ENCODE results near the gene VAV2.

VAV2 gene

GRCh38 chr9:134033516-134034214, 41.5 kb upstream of the VAV2 start:
- H3K27ac ChIP-seq (ENCODE audit: low read depth, low read length) = no peak overlapping the region
- no peaks in the 10 kb centered on the region for H3K4me1 ChIP-seq (ENCODE audit: control insufficient read depth, insufficient read depth, low read length, unreplicated experiment)
- no peak overlapping the region for H3K4me3 ChIP-seq (ENCODE audit: low read depth, low read length)
- no peaks in the 10 kb centered on the region for H3K27me3 ChIP-seq (ENCODE audit: insufficient read depth, low read length)
- no peaks in the 10 kb centered on the region for H3K79me2 ChIP-seq (ENCODE audit: control insufficient read depth, insufficient read depth, low read length, unreplicated experiment)
- H3K36me3 ChIP-seq (ENCODE audit: insufficient read depth, low read length) = peaks cover 41% of the 10 kb centered on the region
- H2AFZ ChIP-seq (ENCODE audit: low read length, unreplicated experiment) = no peak overlapping the region

GRCh38 chr9:134032456-134033222, 40.5 kb upstream of the VAV2 start:
- H2AFZ ChIP-seq (ENCODE audit: low read length, unreplicated experiment) = no peak overlapping the region
- H3K27ac ChIP-seq (ENCODE audit: low read depth, low read length) = no peak overlapping the region
- H3K36me3 ChIP-seq (ENCODE audit: insufficient read depth, low read length) = peaks cover 30% of the 10 kb centered on the region
- H3K4me1 ChIP-seq (ENCODE audit: control insufficient read depth, insufficient read depth, low read length, unreplicated experiment) = no peaks in the 10 kb centered on the region
- no peak overlapping the region for H3K4me3 ChIP-seq (ENCODE audit: low read depth, low read length)
- no peaks in the 10 kb centered on the region for H3K27me3 ChIP-seq (ENCODE audit: insufficient read depth, low read length)
- no peaks in the 10 kb centered on the region for H3K79me2 ChIP-seq (ENCODE audit: control insufficient read depth, insufficient read depth, low read length, unreplicated experiment)

GRCh38 chr9:134031783-134032182, 39.7 kb upstream of the VAV2 start:
- H3K4me3 ChIP-seq (ENCODE audit: low read depth, low read length) = no peak overlapping the region
- no peaks in the 10 kb centered on the region for H3K27me3 ChIP-seq (ENCODE audit: insufficient read depth, low read length)
- H3K79me2 ChIP-seq (ENCODE audit: control insufficient read depth, insufficient read depth, low read length, unreplicated experiment) = no peaks in the 10 kb centered on the region
- no peaks in the 10 kb centered on the region for H3K4me1 ChIP-seq (ENCODE audit: control insufficient read depth, insufficient read depth, low read length, unreplicated experiment)
- H3K36me3 ChIP-seq (ENCODE audit: insufficient read depth, low read length) = peaks cover 30% of the 10 kb centered on the region
- H3K27ac ChIP-seq (ENCODE audit: low read depth, low read length) = no peak overlapping the region
- H2AFZ ChIP-seq (ENCODE audit: low read length, unreplicated experiment) = no peak overlapping the region

- peaks cover 26% of the 10 kb centered on the region for H3K36me3 ChIP-seq (ENCODE audit: insufficient read depth, low read length)
- no peak overlapping the region for H3K27ac ChIP-seq (ENCODE audit: low read depth, low read length)
- H2AFZ ChIP-seq (ENCODE audit: low read length, unreplicated experiment) = no peak overlapping the region
- H3K4me1 ChIP-seq (ENCODE audit: control insufficient read depth, insufficient read depth, low read length, unreplicated experiment) = no peaks in the 10 kb centered on the region
- no peaks in the 10 kb centered on the region for H3K27me3 ChIP-seq (ENCODE audit: insufficient read depth, low read length)
- H3K79me2 ChIP-seq (ENCODE audit: control insufficient read depth, insufficient read depth, low read length, unreplicated experiment) = no peaks in the 10 kb centered on the region
- no peak overlapping the region for H3K4me3 ChIP-seq (ENCODE audit: low read depth, low read length)
Measured at GRCh38 chr9:134030821-134031470, 38.8 kb upstream of the VAV2 start.

GRCh38 chr9:134029248-134030226, 37.4 kb upstream of the VAV2 start:
- H3K27ac ChIP-seq (ENCODE audit: low read depth, low read length) = no peak overlapping the region
- H2AFZ ChIP-seq (ENCODE audit: low read length, unreplicated experiment) = no peak overlapping the region
- no peaks in the 10 kb centered on the region for H3K4me1 ChIP-seq (ENCODE audit: control insufficient read depth, insufficient read depth, low read length, unreplicated experiment)
- H3K4me3 ChIP-seq (ENCODE audit: low read depth, low read length) = no peak overlapping the region
- H3K79me2 ChIP-seq (ENCODE audit: control insufficient read depth, insufficient read depth, low read length, unreplicated experiment) = no peaks in the 10 kb centered on the region
- H3K36me3 ChIP-seq (ENCODE audit: insufficient read depth, low read length) = peaks cover 12% of the 10 kb centered on the region
- no peaks in the 10 kb centered on the region for H3K27me3 ChIP-seq (ENCODE audit: insufficient read depth, low read length)

- Histone ChIP-seq H2AFZ (ENCODE audit: low read length, unreplicated experiment) (no peak overlapping the region), H3K27ac (ENCODE audit: low read depth, low read length) (no peak overlapping the region), H3K79me2 (ENCODE audit: control insufficient read depth, insufficient read depth, low read length, unreplicated experiment) (no peaks in the 10 kb centered on the region), H3K4me3 (ENCODE audit: low read depth, low read length) (no peak overlapping the region), H3K36me3 (ENCODE audit: insufficient read depth, low read length) (peaks cover 12% of the 10 kb centered on the region), H3K27me3 (ENCODE audit: insufficient read depth, low read length) (no peaks in the 10 kb centered on the region), H3K4me1 (ENCODE audit: control insufficient read depth, insufficient read depth, low read length, unreplicated experiment) (no peaks in the 10 kb centered on the region)
Measured at GRCh38 chr9:134028575-134029247, 36.6 kb upstream of the VAV2 start.

- no peak overlapping the region for H2AFZ ChIP-seq (ENCODE audit: low read length, unreplicated experiment)
- H3K27ac ChIP-seq (ENCODE audit: low read depth, low read length) = no peak overlapping the region
- H3K27me3 ChIP-seq (ENCODE audit: insufficient read depth, low read length) = no peaks in the 10 kb centered on the region
- peaks cover 6% of the 10 kb centered on the region; the same call in 1 of the 2 replicates for H3K36me3 ChIP-seq (ENCODE audit: insufficient read depth, low read length)
- H3K4me1 ChIP-seq (ENCODE audit: control insufficient read depth, insufficient read depth, low read length, unreplicated experiment) = no peaks in the 10 kb centered on the region
- no peaks in the 10 kb centered on the region for H3K79me2 ChIP-seq (ENCODE audit: control insufficient read depth, insufficient read depth, low read length, unreplicated experiment)
- H3K4me3 ChIP-seq (ENCODE audit: low read depth, low read length) = no peak overlapping the region
Measured at GRCh38 chr9:134028076-134028475, 36.0 kb upstream of the VAV2 start.

GRCh38 chr9:134027561-134027960, 35.4 kb upstream of the VAV2 start:
- H3K36me3 ChIP-seq (ENCODE audit: insufficient read depth, low read length) = peaks cover 3% of the 10 kb centered on the region; the same call in 1 of the 2 replicates

GRCh38 chr9:134026981-134027380, 34.9 kb upstream of the VAV2 start:
- Histone ChIP-seq H3K79me2 (ENCODE audit: control insufficient read depth, insufficient read depth, low read length, unreplicated experiment) (no peaks in the 10 kb centered on the region), H2AFZ (ENCODE audit: low read length, unreplicated experiment) (no peak overlapping the region), H3K36me3 (ENCODE audit: insufficient read depth, low read length) (peaks cover 3% of the 10 kb centered on the region; the same call in 1 of the 2 replicates), H3K4me3 (ENCODE audit: low read depth, low read length) (no peak overlapping the region; the same call in 1 of the 2 replicates), H3K27me3 (ENCODE audit: insufficient read depth, low read length) (no peaks in the 10 kb centered on the region), H3K4me1 (ENCODE audit: control insufficient read depth, insufficient read depth, low read length, unreplicated experiment) (no peaks in the 10 kb centered on the region), H3K27ac (ENCODE audit: low read depth, low read length) (no peak overlapping the region)

More at GRCh38 chr9:134027561-134027960, 35.4 kb upstream of the VAV2 start:
- Histone ChIP-seq H3K4me3 (ENCODE audit: low read depth, low read length) (no peak overlapping the region), H3K27me3 (ENCODE audit: insufficient read depth, low read length) (no peaks in the 10 kb centered on the region), H2AFZ (ENCODE audit: low read length, unreplicated experiment) (no peak overlapping the region), H3K4me1 (ENCODE audit: control insufficient read depth, insufficient read depth, low read length, unreplicated experiment) (no peaks in the 10 kb centered on the region), H3K27ac (ENCODE audit: low read depth, low read length) (no peak overlapping the region), H3K79me2 (ENCODE audit: control insufficient read depth, insufficient read depth, low read length, unreplicated experiment) (no peaks in the 10 kb centered on the region)
